HL-60 (cell line): ENCODE measurements around the gene SYNGR3.

Source experiments
- TF ChIP-seq, protein P1 (sequence below): IDR thresholded peaks from 2 replicates; pipeline ENCODE4 v1.6.1; 2012; ENCODE audit warnings: low read depth; ENCODE audit not compliant: insufficient replicate concordance
- TF ChIP-seq, protein P2 (sequence below): IDR thresholded peaks from one replicate; pipeline ENCODE4 v1.5.1; 2011; ENCODE audit warnings: low read length, control low read depth, inconsistent platforms; ENCODE audit not compliant: insufficient read depth

DNA sequence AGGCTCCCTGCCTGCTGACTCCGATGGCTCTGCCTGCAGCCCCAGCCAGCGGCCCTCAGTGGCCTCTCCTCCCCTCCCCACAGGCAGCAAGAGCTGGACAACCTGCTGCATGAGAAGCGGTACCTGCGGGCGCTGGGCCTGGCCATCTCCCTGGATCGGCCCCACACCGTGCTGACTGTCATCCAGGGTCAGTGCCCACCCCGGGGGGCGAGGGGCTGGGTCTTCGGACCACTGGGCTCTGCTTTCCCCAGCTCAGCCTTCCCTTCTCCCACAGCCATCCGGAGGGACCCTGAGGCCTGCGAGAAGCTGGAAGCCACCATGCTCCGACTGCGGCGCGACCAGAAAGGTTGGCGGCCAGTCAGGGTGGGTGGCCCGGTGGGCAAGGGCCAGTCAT, 11.9 kb upstream of the SYNGR3 start:
- TF ChIP-seq, protein P1, sequence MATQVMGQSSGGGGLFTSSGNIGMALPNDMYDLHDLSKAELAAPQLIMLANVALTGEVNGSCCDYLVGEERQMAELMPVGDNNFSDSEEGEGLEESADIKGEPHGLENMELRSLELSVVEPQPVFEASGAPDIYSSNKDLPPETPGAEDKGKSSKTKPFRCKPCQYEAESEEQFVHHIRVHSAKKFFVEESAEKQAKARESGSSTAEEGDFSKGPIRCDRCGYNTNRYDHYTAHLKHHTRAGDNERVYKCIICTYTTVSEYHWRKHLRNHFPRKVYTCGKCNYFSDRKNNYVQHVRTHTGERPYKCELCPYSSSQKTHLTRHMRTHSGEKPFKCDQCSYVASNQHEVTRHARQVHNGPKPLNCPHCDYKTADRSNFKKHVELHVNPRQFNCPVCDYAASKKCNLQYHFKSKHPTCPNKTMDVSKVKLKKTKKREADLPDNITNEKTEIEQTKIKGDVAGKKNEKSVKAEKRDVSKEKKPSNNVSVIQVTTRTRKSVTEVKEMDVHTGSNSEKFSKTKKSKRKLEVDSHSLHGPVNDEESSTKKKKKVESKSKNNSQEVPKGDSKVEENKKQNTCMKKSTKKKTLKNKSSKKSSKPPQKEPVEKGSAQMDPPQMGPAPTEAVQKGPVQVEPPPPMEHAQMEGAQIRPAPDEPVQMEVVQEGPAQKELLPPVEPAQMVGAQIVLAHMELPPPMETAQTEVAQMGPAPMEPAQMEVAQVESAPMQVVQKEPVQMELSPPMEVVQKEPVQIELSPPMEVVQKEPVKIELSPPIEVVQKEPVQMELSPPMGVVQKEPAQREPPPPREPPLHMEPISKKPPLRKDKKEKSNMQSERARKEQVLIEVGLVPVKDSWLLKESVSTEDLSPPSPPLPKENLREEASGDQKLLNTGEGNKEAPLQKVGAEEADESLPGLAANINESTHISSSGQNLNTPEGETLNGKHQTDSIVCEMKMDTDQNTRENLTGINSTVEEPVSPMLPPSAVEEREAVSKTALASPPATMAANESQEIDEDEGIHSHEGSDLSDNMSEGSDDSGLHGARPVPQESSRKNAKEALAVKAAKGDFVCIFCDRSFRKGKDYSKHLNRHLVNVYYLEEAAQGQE, result no peak
- TF ChIP-seq, protein P2, sequence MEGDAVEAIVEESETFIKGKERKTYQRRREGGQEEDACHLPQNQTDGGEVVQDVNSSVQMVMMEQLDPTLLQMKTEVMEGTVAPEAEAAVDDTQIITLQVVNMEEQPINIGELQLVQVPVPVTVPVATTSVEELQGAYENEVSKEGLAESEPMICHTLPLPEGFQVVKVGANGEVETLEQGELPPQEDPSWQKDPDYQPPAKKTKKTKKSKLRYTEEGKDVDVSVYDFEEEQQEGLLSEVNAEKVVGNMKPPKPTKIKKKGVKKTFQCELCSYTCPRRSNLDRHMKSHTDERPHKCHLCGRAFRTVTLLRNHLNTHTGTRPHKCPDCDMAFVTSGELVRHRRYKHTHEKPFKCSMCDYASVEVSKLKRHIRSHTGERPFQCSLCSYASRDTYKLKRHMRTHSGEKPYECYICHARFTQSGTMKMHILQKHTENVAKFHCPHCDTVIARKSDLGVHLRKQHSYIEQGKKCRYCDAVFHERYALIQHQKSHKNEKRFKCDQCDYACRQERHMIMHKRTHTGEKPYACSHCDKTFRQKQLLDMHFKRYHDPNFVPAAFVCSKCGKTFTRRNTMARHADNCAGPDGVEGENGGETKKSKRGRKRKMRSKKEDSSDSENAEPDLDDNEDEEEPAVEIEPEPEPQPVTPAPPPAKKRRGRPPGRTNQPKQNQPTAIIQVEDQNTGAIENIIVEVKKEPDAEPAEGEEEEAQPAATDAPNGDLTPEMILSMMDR, result no peak
